GM23338 (cell line): Measurements from ENCODE around the gene CACNA1C. TPM values are rescaled to one million over a fixed set of nuclear protein-coding genes. Genes with fewer than 3 reads are reported as not detected.

Experiments
- ATAC-seq: fragments of 200-7000 bp; cut with Tn5 transposase; 3 replicates; pipeline ENCODE4 v1.9.1; 2020
- DNase-seq: peaks from one replicate; pipeline ENCODE4 v3.0.0-alpha.2; 2015; ENCODE audit warnings: low spot score
- H2AFZ ChIP-seq: fragments of 200-600 bp; sonication (generic); 2 replicates; pipeline ENCODE4 v1.8.0; 2016; ENCODE audit warnings: antibody characterized with exemption, mild to moderate bottlenecking, moderate library complexity
- H3F3A ChIP-seq: fragments of 200-600 bp; sonication (generic); replicated peaks from 2 replicates; pipeline ENCODE4 v1.8.0; 2017; ENCODE audit warnings: antibody characterized with exemption, mixed run types, low read depth
- H3K27ac ChIP-seq: fragments of 200-600 bp; sonication (generic); 2 replicates; pipeline ENCODE4 v1.6.1; 2016; ENCODE audit warnings: low read depth
- H3K27me3 ChIP-seq: fragments of 200-600 bp; sonication (generic); 2 replicates; pipeline ENCODE4 v1.8.0; 2016; ENCODE audit warnings: mild to moderate bottlenecking, mixed run types, moderate library complexity; ENCODE audit not compliant: insufficient read depth
- H3K36me3 ChIP-seq: fragments of 200-600 bp; sonication (generic); 2 replicates; pipeline ENCODE4 v1.8.0; 2016; ENCODE audit warnings: mild to moderate bottlenecking; ENCODE audit not compliant: insufficient read depth
- H3K4me1 ChIP-seq: fragments of 200-600 bp; sonication (generic); 2 replicates; pipeline ENCODE4 v1.8.0; 2016; ENCODE audit warnings: mild to moderate bottlenecking, moderate library complexity; ENCODE audit not compliant: insufficient read depth
- H3K4me2 ChIP-seq: fragments of 200-600 bp; sonication (generic); 2 replicates; pipeline ENCODE4 v1.7.1; 2017; ENCODE audit warnings: mixed run types
- H3K4me3 ChIP-seq: fragments of 200-600 bp; sonication (generic); 2 replicates; pipeline ENCODE4 v1.6.1; 2016; ENCODE audit warnings: mixed run types
- H3K79me2 ChIP-seq: fragments of 200-600 bp; sonication (generic); replicated peaks from 2 replicates; pipeline ENCODE4 v1.8.0; 2017; ENCODE audit warnings: mild to moderate bottlenecking; ENCODE audit not compliant: insufficient read depth
- H3K9me2 ChIP-seq: fragments of 200-600 bp; sonication (generic); 2 replicates; pipeline ENCODE4 v1.8.0; 2017; ENCODE audit not compliant: insufficient read depth
- H4K20me1 ChIP-seq: fragments of 200-600 bp; sonication (generic); replicated peaks from 2 replicates; pipeline ENCODE4 v1.8.0; 2017; ENCODE audit warnings: mild to moderate bottlenecking; ENCODE audit not compliant: insufficient read depth
- H3K27ac Mint-ChIP-seq: 2 replicates; pipeline ENCODE4 v1.8.0; 2020; ENCODE audit warnings: inconsistent platforms, mild to moderate bottlenecking, moderate library complexity, mixed read lengths
- H3K27me3 Mint-ChIP-seq: 3 replicates; pipeline ENCODE4 v1.8.0; 2022; ENCODE audit warnings: low read depth, mild to moderate bottlenecking, moderate library complexity, mixed read lengths, inconsistent platforms; ENCODE audit not compliant: insufficient read depth, poor library complexity
- H3K36me3 Mint-ChIP-seq: 3 replicates; pipeline ENCODE4 v1.8.0; 2021; ENCODE audit warnings: low read depth, mild to moderate bottlenecking, inconsistent platforms, moderate library complexity, mixed read lengths
- H3K4me1 Mint-ChIP-seq: 3 replicates; pipeline ENCODE4 v1.8.0; 2020; ENCODE audit warnings: mild to moderate bottlenecking, inconsistent platforms, mixed read lengths
- H3K4me3 Mint-ChIP-seq: 3 replicates; pipeline ENCODE4 v1.8.0; 2021; ENCODE audit warnings: moderate library complexity, mild to moderate bottlenecking, inconsistent platforms, mixed read lengths
- H3K9me3 Mint-ChIP-seq: 3 replicates; pipeline ENCODE4 v1.8.0; 2020; ENCODE audit warnings: moderate library complexity, mild to moderate bottlenecking, inconsistent platforms, mixed read lengths
- CTCF ChIP-seq, 2 experiments: fragments of 200-600 bp in 1 of 2; sonication (generic) in 1 of 2; conservative IDR thresholded peaks; 2 replicates each; pipeline versions ENCODE4 v1.5.1 to v1.6.1; 2016 to 2017; ENCODE audit warnings: antibody characterized with exemption in 2 of 2, low read depth in 2 of 2, mild to moderate bottlenecking in 2 of 2, moderate library complexity in 1 of 2
- EZH2 ChIP-seq: fragments of 200-600 bp; sonication (generic); IDR thresholded peaks from one replicate; pipeline ENCODE4 v1.8.0; 2017; ENCODE audit warnings: antibody characterized with exemption, mild to moderate bottlenecking, low read depth; ENCODE audit not compliant: unreplicated experiment
- EZH2phosphoT487 ChIP-seq: fragments of 200-600 bp; sonication (generic); IDR thresholded peaks from one replicate; pipeline ENCODE4 v1.8.1; 2018; ENCODE audit warnings: antibody characterized with exemption; ENCODE audit not compliant: unreplicated experiment
- JUNB ChIP-seq: IDR thresholded peaks from one replicate; pipeline ENCODE4 v1.6.1; 2016; ENCODE audit warnings: antibody characterized with exemption; ENCODE audit not compliant: unreplicated experiment
- POLR2AphosphoS5 ChIP-seq: IDR thresholded peaks from 2 replicates; pipeline ENCODE4 v1.6.1; 2016; ENCODE audit warnings: antibody characterized with exemption, low read depth
- REST ChIP-seq: IDR thresholded peaks from one replicate; pipeline ENCODE4 v1.6.1; 2018; ENCODE audit warnings: antibody characterized with exemption; ENCODE audit not compliant: unreplicated experiment
- STAT1 ChIP-seq: IDR thresholded peaks from one replicate; pipeline ENCODE4 v1.6.1; 2016; ENCODE audit warnings: antibody characterized with exemption; ENCODE audit not compliant: unreplicated experiment
- ZNF331 ChIP-seq: fragments of 250-450 bp; sonication (Bioruptor Pico); IDR thresholded peaks from 2 replicates; pipeline ENCODE4 v1.5.0; 2020; ENCODE audit warnings: low read depth, mild to moderate bottlenecking, moderate library complexity
- ZNF462 ChIP-seq: fragments of 250-450 bp; sonication (Bioruptor Pico); IDR thresholded peaks from 2 replicates; pipeline ENCODE4 v1.5.0; 2020; ENCODE audit warnings: mild to moderate bottlenecking, moderate library complexity
- polyA plus RNA-seq: library from polyadenylated mRNA; unstranded; fragments of >200 nt; fragmentation: Nextera tagmentation; extraction: Ambion mirVana; gene quantifications from 2 replicates; pipeline ENCODE4 v1.2.1, GENCODE V29; 2016
- total RNA-seq: library from RNA; depleted of rRNA; stranded (reverse); fragments of >200 nt; shearing (Covaris generic); gene quantifications from 2 replicates; pipeline ENCODE4 v1.2.3, GENCODE V29; 2014

Gene CACNA1C
- total and polyA plus RNA-seq, 2 experiments from 2014 or later, result 0.78 to 2.1 TPM

- Histone ChIP-seq H3F3A (no peaks in the 10 kb centered on the region), H3K27me3 (no peaks in the 10 kb centered on the region), H3K4me3 (no peak overlapping the region), H4K20me1 (no peaks in the 10 kb centered on the region), H3K4me1 (no peaks in the 10 kb centered on the region), H3K4me2 (no peak overlapping the region), H3K9me2 (no peaks in the 10 kb centered on the region), H3K79me2 (no peaks in the 10 kb centered on the region), H3K27ac (no peak overlapping the region), H2AFZ (no peak overlapping the region), H3K36me3 (no peaks in the 10 kb centered on the region)
- Mint-ChIP-seq H3K27me3 (peaks cover 6% of the 10 kb centered on the region), H3K4me1 (peaks cover 3% of the 10 kb centered on the region; the same call in 2 of the 3 replicates), H3K36me3 (no peaks in the 10 kb centered on the region; the same call in 2 of the 3 replicates), H3K4me3 (no peak overlapping the region), H3K9me3 (no peaks in the 10 kb centered on the region), H3K27ac (no peak overlapping the region)
- TF ChIP-seq REST (no peak), EZH2phosphoT487 (no peak), CTCF (conservative IDR thresholded peaks at IDR 0.05; ENCODE audit: low read depth in 2 of 2) (no peak), ZNF331 (no peak), STAT1 (no peak)
- ATAC-seq, result no peak
- DNase-seq, result no peak
These were observed 221.0 kb downstream of the CACNA1C start for GRCh38 chr12:2273751-2274150.

GRCh38 chr12:2274733-2275132 lies 221.9 kb downstream of the CACNA1C start:
- Histone ChIP-seq H3K36me3 (no peaks in the 10 kb centered on the region), H4K20me1 (no peaks in the 10 kb centered on the region), H3F3A (no peaks in the 10 kb centered on the region), H3K4me2 (no peak overlapping the region), H3K4me3 (no peak overlapping the region), H3K27ac (no peak overlapping the region), H2AFZ (no peak overlapping the region), H3K4me1 (no peaks in the 10 kb centered on the region), H3K79me2 (no peaks in the 10 kb centered on the region), H3K9me2 (no peaks in the 10 kb centered on the region), H3K27me3 (no peaks in the 10 kb centered on the region)
- H3K27me3 Mint-ChIP-seq, result peaks cover 6% of the 10 kb centered on the region
- no peak overlapping the region for H3K27ac Mint-ChIP-seq
- no peaks in the 10 kb centered on the region for H3K4me1 Mint-ChIP-seq
- H3K36me3 Mint-ChIP-seq, result no peaks in the 10 kb centered on the region; the same call in 2 of the 3 replicates
- no peak overlapping the region for H3K4me3 Mint-ChIP-seq
- DNase-seq (no peak), ATAC-seq (no peak)
- H3K9me3 Mint-ChIP-seq, result no peaks in the 10 kb centered on the region
- TF ChIP-seq EZH2phosphoT487 (no peak), ZNF462 (CRISPR knock-in tag) (no peak), JUNB (no peak), EZH2 (no peak), ZNF331 (no peak), POLR2AphosphoS5 (no peak)
